Measurements from ENCODE around the gene GEN1.
A peak's percentile ranks its signal among the peaks of the same experiment; 100 is the strongest.

DNA sequence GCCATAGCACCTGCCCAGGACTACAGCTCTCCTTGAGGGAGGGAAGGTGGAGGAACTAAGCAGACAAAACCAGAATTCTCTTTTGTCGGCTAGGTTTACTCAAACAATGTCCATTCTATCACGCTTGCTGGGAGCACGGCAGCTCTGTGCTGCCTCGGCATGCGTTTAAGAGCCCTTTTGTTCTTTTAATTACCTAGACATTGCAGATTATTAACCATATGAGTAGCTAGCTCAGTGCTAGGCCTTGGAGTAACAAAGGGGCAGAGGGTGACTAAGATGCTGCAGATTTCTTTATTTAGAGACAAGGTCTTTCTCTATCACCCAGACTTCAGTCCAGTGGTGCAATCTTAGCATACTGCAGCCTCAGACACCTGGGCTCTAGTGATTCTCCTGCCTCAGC, 73.4 kb downstream of the GEN1 start:
- TF ChIP-seq, protein P1, sequence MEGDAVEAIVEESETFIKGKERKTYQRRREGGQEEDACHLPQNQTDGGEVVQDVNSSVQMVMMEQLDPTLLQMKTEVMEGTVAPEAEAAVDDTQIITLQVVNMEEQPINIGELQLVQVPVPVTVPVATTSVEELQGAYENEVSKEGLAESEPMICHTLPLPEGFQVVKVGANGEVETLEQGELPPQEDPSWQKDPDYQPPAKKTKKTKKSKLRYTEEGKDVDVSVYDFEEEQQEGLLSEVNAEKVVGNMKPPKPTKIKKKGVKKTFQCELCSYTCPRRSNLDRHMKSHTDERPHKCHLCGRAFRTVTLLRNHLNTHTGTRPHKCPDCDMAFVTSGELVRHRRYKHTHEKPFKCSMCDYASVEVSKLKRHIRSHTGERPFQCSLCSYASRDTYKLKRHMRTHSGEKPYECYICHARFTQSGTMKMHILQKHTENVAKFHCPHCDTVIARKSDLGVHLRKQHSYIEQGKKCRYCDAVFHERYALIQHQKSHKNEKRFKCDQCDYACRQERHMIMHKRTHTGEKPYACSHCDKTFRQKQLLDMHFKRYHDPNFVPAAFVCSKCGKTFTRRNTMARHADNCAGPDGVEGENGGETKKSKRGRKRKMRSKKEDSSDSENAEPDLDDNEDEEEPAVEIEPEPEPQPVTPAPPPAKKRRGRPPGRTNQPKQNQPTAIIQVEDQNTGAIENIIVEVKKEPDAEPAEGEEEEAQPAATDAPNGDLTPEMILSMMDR (IDR thresholded peaks at IDR 0.05): no peak
- no peak for TF ChIP-seq EZH2 (IDR thresholded peaks at IDR 0.05)
- TF ChIP-seq EZH2phosphoT487 (IDR thresholded peaks at IDR 0.05): peak; percentile 67
